HG03520 (cell line): ENCODE results near the gene LAMA2.
"Not testable (repeated sequence)": the region's sequence is repeated elsewhere in the genome, so short reads cannot be mapped to it uniquely, and the experiment has no call there.

Experiments used
- ATAC-seq: cut with Tn5 transposase; IDR thresholded peaks from one replicate; pipeline ENCODE4 v1.9.1; 2021; ENCODE audit warnings: mild to moderate bottlenecking, moderate library complexity; ENCODE audit not compliant: unreplicated experiment

LAMA2 gene

GRCh38 chr6:129059650-129060049 lies 176.7 kb downstream of the LAMA2 start:
- no peak for ATAC-seq

DNA sequence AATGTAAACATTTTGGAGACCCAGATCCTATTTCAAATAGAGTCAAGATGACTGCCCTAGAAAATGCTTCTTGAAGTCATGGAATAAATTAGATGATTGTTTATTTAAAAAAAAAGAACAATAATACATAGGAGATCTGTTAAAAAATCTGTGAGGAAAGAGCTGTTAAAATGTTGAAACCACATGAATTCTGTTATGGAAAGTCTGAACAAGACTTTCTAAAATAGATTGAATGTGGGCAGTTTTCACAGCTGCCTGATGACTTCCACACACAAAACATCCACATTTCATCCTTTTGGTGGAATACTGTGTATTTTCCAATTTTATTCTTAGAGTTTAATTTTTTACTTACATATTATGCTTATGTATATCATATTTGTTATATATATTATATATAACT lies 186.1 kb downstream of the LAMA2 start:
- ATAC-seq = no peak

GRCh38 chr6:129073051-129073450 lies 190.1 kb downstream of the LAMA2 start:
- ATAC-seq = no peak

- ATAC-seq = no peak
Measured at GRCh38 chr6:129073691-129074395, 190.9 kb downstream of the LAMA2 start.

DNA sequence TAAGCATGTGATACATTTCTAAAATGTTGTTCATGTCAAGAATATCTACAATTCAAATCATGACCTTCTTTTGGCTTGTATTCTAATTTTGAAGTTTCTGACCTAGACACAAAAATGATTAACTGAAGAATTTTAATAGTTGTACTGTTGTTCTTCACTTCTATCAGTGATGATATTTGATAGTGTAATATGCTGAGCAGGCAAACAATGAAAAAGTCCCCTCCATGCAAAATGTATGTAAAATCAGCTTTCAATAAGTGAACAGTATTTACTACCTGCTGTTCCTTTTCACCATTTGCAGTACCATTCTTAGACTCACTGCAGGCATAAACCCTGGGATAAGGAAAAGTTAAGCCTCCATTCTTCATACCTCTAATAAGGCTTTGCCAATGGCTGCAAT lies 201.5 kb downstream of the LAMA2 start:
- no peak for ATAC-seq

DNA sequence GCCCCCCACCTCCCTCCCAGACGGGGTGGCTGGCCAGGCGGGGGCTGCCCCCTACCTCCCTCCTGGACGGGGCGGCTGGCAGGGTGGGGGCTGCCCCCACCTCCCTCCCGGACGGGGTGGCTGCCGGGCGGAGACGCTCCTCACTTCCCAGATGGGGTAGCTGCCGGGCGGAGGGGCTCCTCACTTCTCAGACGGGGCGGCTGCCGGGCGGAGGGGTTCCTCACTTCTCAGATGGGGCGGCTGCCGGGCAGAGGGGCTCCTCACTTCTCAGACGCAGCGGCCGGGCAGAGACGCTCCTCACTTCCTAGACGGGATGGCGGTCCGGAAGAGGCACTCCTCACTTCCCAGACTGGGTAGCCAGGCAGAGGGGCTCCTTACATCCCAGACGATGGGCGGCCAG lies 205.5 kb downstream of the LAMA2 start:
- not testable (repeated sequence) for ATAC-seq

DNA sequence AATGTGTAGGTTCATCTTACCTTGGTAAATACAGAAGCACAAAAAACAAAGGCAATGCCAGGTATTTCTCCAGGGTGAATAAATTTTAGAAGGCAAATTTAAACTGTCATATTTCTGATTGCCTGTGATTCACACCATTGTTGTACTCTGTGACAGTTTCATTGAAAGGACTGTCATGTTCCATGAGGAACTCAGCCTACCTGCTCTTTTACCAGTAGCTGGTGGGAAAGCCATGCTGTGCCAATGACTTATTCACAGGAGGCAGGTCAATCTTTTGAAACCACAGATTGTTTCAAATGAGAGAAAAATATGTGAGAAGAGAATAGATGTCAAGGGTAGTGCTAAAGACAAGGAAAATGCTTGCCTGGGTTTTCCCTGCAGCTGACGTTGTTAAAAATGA lies 206.4 kb downstream of the LAMA2 start:
- no peak for ATAC-seq

DNA sequence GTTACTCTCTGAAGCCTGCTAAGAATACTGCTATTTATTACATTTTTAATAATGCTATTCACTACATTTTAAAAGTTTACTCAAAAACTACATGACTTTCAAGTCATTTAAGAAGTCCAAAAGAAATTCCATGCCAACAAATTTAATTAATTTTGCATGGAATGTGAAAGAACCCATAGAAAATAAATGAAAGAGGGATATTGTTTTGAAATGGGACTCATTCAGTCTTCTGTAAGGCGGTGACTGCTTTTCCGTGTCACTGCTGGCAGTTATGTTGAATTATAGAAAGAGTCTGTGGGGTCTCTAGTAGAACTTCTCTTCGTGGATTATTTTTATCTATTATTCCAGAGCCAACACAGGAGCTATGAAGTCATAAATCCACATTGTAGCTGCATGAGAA lies 211.2 kb downstream of the LAMA2 start:
- no peak for ATAC-seq

- ATAC-seq = no peak
Measured at GRCh38 chr6:129096651-129097290, 213.8 kb downstream of the LAMA2 start.

DNA sequence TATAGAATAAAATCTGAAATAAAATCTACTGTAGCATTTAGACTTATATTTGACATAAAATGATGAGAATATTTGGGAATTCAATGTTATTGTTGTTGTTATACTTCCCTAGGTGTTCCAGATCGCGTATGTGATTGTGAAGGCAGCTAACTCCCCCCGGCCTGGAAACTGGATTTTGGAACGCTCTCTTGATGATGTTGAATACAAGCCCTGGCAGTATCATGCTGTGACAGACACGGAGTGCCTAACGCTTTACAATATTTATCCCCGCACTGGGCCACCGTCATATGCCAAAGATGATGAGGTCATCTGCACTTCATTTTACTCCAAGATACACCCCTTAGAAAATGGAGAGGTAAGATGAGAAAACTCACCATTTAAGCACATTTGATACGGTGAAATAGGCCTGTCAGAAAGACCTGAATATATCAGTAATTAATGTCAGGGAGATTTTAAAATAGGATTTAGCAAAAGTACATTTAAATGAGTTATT lies 215.2 kb downstream of the LAMA2 start:
- ATAC-seq = no peak

DNA sequence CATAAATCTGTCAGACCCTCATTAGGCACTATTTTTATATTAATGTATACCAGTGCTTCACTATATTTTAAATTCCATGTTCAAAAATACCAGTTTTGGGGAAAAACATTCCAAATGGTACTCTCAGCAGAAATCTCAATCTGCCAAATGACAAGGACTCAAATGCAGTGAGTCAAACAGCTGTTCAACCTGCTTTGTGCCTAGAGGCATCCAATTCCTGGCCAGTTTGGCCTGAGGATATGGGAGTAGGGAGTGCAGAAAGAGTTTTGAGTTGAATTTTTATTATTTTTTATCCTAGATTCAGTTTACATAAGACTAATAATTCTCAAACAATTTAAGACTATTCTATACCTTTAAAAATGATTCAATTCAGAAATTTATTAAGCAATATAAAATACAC lies 216.8 kb downstream of the LAMA2 start:
- ATAC-seq = no peak

GRCh38 chr6:129100164-129100563 lies 217.2 kb downstream of the LAMA2 start:
- ATAC-seq = no peak

GRCh38 chr6:129102741-129103140 lies 219.8 kb downstream of the LAMA2 start:
- no peak for ATAC-seq

DNA sequence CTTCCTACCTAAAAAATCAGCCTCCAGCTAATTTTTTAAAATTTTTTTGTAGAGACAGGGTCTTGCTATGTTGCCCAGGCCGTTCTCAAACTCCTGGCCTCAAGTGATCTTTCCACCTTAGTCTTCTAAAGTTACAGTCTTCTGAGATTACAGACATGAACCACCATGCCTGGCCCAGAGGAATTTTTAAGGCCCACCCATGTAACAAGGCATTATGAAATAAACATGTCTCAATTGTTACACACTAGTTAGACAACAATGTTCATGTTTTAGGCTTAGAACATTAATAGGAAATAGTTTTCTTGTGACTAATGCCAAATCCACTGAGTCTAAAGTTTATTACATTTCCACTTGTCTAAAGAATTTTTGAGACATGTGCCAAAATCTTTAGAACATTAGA lies 221.2 kb downstream of the LAMA2 start:
- ATAC-seq = no peak

DNA sequence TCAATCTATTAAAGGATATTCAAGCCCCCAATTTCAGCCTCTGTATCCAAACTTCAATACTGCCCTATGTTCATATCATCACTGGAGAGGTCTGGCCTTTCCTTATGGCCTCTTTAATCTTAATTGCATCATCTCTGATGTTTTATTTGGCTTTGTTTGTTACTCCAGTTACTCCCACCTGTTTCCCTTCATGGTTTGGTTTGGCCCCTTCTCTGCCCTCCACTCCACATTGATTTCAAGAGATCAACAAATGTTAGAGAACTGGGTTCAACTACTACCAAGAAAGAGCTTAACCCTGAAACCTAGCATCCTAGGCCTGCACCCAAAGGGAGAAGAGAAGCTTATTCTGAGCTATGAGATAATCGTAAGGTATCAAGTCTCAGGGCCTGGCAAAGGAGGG lies 221.6 kb downstream of the LAMA2 start:
- ATAC-seq = no peak

DNA sequence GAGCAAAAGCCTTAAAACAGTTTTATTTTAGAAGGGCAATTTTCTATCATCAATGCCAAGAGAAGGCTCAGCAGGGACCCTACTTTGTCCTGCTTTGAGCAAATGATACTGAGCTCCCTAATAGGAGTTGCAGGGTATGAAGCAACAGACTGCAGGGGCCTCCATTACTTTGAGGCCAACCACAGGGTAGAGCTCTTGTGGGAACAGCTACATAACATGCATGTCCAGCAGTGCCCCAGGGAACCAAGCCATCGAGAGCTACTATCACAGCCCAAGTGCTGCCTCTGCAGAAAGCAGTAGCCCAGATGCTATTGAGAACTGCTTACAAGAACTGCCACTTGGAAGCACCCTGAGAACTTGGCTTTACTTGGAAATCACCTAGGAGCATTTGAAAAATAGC lies 222.1 kb downstream of the LAMA2 start:
- ATAC-seq = no peak

GRCh38 chr6:129105793-129106192 lies 222.9 kb downstream of the LAMA2 start:
- ATAC-seq = no peak

GRCh38 chr6:129108337-129108736 lies 225.4 kb downstream of the LAMA2 start:
- ATAC-seq = no peak

DNA sequence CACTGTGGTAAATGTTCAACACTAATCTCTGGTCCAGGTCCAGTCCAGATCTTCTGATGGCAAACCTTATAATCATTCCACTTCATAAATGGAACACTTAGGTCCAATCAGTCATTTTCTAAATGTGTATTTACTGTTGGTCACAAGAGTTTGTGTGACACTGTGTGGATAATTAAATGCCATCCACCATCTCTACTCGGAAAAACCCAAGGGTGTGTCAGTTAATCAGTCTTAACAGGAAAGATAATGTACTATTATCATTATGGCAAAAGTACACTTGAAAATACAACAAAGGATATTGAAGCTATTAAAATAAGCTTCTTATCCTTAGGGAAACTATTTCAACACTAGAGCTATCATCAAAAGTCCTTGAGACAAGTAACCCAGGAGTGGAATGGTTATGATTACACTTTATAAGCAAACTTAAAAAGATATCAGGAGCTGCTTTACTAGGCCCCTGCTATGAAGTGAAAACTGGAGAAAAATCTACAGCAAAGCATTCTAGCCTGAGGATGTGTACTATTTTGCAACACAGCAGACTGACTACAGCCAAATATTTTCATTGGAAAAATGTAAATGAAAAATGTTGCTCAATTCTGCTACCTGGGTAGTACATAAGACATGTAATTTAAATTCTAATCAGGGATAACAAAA lies 227.9 kb downstream of the LAMA2 start:
- ATAC-seq = no peak

GRCh38 chr6:129111346-129111745 lies 228.4 kb downstream of the LAMA2 start:
- no peak for ATAC-seq

GRCh38 chr6:129111853-129112252 lies 228.9 kb downstream of the LAMA2 start:
- no peak for ATAC-seq

DNA sequence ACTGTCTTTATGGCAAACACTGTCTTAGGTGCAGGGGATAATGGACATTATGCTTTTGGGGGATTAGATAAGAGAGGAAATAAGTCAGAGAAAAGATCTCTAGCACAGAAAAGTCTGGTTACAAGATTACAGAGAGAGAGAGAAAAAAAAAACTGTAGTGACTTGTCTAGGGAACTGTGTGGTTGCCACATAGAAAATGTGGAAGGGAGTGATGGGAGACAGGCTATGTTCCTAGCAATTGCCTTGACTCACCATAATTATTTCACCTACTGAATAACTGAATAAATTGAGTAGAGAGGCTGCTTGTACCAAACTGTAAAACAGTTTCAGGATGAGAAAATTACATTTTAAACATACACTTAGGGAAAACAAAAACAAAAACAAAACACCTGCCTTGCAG lies 229.7 kb downstream of the LAMA2 start:
- no peak for ATAC-seq
